Islet precursor cell (in vitro differentiated cells): Measurements from ENCODE around the gene HTRA3.

Experiments used
- DNase-seq: peaks from one replicate; pipeline ENCODE4 v3.0.0-alpha.2; 2018

Gene HTRA3

GRCh38 chr4:8282742-8283141 is 13.2 kb downstream of the HTRA3 start:
- no peak for DNase-seq

GRCh38 chr4:8283161-8283560 is 13.6 kb downstream of the HTRA3 start:
- DNase-seq: no peak

- no peak for DNase-seq
These were observed 14.1 kb downstream of the HTRA3 start for GRCh38 chr4:8283631-8284121.

- DNase-seq: no peak
These were observed 14.8 kb downstream of the HTRA3 start for GRCh38 chr4:8284391-8284790.

DNA sequence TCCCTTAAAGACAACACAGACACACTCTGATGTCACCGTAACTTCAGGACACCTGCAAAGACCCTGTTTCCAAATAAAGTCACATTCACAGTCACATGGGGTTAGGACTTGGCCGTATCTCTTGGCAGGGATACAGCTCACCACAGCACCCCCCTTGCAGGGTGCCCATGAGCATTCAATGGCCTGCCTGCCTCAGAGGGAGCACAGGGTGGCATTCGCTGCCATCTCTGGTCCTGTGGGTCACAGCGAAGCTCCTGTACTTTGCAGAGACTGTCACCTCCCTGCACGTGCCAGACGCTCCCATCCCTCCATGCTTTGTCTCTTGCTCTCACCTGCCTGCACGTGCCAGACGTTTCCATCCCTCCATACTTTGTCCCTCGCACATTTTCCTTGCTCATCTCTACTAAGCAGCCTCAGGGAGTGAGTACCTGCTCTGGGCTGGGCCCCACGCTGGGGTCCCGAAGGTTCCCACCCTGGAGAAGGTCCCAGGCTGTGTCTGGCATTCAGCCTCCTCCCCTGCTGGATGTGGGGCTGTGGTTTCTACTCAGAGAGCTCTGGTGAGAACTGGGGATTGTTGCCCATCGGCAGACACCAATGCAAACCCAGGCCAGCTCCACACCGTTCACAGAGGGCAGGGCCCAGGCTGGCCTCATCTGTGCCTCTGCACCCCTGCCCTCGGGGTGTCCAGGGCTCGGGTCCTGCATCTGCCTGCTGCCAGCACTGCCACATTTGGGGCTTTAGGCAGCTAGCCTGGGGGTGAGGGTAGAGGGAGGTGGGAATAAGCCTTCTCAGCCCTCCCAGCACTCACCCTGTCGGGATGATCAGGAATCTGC is 15.8 kb downstream of the HTRA3 start:
- no peak for DNase-seq

- no peak for DNase-seq
These were observed 16.6 kb downstream of the HTRA3 start for GRCh38 chr4:8285976-8286718.

DNA sequence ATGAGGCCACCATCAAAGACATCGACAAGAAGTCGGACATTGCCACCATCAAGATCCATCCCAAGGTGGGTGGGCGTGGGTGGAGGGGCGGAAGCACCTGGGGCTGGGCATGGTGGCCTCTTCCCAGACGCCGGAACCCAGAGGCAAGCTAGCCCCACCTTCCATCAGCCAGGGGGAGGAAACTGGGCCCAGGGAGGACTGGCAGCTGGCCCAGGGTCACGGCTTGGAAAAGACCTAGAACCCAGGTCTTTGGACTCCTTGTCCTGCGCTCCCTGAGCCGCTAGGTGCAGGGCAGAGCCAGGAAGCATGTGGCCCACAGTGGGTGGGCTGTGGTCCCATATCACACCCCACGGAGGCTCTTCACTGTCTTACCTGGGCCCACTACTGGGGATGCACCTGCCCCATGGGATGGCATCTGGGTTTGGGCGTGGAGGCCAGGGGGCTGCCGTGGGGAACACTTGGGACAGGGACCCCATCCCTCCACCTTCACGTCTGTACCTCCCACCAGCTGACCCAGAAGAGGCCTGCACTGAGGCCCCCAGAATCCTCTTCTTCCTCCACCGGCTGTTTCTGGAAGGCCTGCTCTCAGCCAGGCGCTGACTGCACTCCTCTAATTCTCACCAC is 17.3 kb downstream of the HTRA3 start:
- no peak for DNase-seq

GRCh38 chr4:8287343-8288280 is 18.1 kb downstream of the HTRA3 start:
- no peak for DNase-seq

GRCh38 chr4:8289151-8289750 is 19.7 kb downstream of the HTRA3 start:
- DNase-seq: no peak

DNA sequence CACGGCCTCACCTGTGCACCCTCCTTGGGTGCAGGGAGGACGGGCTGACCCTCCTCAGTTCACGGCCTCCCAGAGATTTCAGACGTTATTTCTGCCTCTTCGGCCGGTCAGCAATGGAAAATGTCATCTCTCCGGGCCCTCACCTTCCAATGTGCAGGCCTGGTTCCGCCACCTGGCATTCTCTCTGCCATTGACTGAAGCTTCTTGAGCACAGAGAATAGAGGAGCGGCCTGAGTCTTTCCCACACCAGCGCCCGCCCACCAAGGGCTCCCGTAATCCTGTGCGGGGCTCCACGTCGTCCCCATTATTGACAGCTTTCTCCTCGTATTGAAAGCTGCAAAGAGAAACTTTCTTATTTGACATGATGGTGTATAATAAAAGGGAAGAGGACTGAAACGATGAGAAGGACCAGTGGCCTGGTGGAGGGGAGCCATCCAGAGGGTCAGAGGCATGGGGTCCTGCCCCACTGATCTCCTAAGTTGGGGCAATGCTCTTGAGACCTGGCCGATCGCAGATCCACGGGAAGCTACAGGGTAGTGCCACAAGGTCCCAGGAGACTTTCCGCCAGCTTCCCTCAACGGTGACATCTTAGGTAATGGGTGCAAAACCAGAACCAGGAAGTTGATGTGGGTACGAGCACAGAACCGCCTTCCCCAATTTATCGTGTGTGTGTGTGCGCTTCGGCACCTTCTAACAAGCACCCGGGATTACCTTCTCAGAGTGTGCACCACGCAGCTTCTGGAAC is 20.6 kb downstream of the HTRA3 start:
- DNase-seq: no peak

- no peak for DNase-seq
These were observed 21.1 kb downstream of the HTRA3 start for GRCh38 chr4:8290701-8290970.

- DNase-seq: no peak
These were observed 21.6 kb downstream of the HTRA3 start for GRCh38 chr4:8291036-8291682.

- no peak for DNase-seq
These were observed 22.3 kb downstream of the HTRA3 start for GRCh38 chr4:8291701-8292477.

DNA sequence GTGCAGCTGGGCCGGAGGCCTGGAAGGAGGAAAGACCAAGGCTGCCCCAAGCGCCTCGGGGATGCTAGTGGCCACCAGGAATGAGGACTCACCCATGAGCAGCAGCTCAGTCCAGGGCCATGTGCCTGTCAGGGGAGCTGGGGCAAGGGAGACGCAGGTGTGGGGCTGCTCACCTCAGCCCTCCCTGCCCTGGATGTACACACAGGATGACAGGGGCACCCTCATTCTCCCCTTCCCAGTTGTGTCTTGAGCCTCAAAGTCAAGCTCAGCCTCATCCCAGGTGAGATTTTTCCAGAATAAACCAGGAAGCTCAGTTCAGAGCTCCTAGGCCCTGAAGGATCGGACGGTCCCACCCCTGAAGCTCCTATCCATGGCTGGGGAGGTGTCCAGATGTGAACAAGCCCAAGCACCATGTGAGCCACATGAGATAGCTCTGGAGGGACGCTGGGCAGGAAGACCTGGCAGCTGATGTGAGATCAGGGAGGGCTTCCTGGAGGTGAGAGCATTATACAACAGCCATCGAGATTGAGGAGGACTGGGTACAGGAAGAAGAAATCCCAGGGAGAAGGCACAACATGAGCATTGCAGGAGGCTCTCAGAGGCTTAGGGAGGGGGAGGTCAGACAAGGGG is 23.0 kb downstream of the HTRA3 start:
- no peak for DNase-seq

GRCh38 chr4:8293131-8293975 is 23.8 kb downstream of the HTRA3 start:
- DNase-seq: no peak

GRCh38 chr4:8294036-8294435 is 24.5 kb downstream of the HTRA3 start:
- no peak for DNase-seq

DNA sequence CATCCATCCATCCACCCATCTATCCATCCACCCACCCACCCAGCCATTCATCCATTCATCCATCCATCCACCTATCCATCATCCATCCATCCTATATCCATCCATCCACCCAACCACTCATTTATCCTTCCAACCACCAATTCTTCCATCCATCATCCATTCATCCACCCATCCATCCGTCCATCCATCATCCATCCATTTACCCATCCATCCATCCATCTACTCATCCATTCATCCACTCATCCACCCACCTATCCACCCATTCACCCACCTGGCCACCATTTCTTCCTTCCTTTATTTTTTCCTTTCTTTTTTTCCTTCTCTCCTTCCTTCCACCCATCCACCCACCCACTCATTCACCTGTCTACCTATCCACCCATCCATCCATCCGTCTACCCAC is 25.2 kb downstream of the HTRA3 start:
- DNase-seq: no peak

GRCh38 chr4:8295471-8295870 is 25.9 kb downstream of the HTRA3 start:
- no peak for DNase-seq

DNA sequence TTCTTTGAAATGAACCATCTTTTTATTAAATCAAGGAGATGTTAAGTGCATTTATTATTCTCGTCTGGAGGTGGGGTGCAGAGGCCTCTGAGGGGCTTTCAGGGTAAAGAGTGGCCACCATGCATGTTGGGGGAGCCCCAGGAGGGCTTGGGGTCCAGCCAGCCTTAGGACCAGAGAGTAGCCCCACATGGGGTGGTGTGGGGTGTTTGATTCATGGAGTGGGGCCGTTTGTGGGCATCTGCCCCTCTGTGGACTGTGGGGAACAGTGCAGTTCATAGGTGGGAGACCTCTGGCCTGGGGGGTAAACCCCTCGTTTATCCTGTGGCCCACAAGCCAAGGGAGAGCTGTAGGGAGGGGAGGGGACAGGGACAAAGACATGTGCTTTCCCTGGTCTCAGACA is 26.9 kb downstream of the HTRA3 start:
- DNase-seq: no peak
